COLO668 (cell line): ENCODE results near the gene MAD1L1.
"Not testable (repeated sequence)": the region's sequence is repeated elsewhere in the genome, so short reads cannot be mapped to it uniquely, and the experiment has no call there.

ENCODE experiments used
- DNase-seq: peaks from one replicate; lab custom pipeline; 2025; ENCODE audit not compliant: unreplicated experiment; lab: John Stamatoyannopoulos, UW

The MAD1L1 gene

GRCh38 chr7:1978656-1979590, 253.8 kb downstream of the MAD1L1 start:
- no peak for DNase-seq

DNA sequence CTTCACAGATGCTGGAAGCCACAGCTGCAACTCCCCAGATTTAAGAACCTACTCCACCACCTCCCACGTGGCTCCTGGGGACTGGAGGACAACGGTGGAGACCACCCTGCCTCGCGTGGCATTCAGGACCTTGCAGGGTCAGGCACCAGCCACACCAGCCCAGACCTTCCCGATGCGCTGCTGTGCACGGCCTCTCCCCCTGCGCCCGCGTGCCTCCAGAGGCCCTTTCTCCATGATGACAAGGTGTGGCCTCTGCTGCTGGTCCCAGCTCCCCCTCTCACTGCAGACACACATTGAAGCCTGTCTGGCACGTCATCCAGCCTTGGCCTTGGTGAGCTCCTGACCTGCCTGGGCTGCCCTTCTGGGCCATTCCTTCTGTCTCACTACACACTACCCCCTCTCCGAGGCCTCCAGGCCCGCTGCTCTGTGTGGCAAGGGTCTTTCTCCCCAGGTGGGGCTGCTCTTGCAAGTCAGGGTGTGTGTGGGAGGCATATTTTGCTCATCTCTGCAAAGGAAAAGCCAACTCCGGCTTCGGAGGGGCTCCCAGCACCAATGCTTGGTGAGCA, 254.8 kb downstream of the MAD1L1 start:
- no peak for DNase-seq

DNA sequence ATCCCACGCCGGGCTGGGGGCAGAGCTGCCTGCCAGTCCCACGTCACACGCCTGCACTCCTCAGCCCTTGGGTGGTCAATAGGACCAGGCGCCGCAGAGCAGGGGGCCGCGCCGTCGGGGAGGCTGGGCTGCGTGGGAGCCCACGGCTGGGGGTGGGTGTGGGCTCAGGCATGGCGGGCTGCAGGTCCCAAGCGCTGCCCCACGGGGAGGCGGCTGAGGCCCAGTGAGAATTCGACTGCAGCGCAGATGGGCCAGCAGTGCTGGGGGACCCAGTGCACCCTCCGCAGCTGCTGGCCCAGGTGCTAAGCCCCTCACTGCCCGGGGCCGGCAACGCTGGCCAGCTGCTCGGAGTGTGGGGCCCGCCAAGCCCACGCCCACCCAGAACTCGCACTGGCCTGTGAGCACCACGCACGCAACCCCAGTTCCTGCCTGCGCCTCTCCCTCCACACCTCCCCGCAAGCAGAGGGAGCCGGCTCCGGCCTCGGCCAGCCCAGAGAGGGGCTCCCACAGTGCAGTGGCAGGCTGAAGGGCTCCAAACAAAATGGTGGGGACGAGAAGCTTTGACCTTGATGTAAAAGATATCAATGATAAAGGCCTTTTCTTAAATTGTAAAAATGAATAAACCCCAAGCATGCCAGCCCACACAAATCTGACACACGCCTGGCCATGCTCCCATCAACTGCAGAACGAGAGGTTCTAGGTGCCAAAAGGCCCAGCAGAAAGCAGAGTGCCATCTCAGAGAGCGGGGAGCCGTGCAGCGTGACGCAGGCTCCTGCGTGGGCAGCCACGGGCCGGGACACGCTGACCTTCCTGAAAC, 255.5 kb downstream of the MAD1L1 start:
- DNase-seq, result no peak

- DNase-seq, result not testable (repeated sequence)
Measured at GRCh38 chr7:1976521-1976920, 256.2 kb downstream of the MAD1L1 start.

DNA sequence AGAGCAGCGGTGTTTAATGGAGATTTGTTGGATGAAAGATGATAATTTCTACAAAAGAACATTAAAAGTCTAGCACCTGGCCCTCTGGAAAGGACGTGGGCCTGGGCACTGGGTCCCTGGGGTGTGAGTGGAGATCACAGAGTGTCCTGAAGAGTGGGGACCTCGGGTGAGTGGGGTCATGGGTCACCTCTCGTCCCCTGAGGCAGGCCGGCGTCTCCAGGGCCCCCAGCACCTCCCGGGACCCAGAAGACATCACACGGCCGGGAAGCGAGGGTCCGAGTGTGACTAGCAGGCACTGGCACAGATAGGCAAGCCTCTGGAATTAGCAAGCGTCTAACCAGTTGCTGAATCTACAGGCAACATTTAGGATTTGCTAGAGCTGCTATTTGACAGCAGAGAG, 257.2 kb downstream of the MAD1L1 start:
- DNase-seq, result no peak

DNA sequence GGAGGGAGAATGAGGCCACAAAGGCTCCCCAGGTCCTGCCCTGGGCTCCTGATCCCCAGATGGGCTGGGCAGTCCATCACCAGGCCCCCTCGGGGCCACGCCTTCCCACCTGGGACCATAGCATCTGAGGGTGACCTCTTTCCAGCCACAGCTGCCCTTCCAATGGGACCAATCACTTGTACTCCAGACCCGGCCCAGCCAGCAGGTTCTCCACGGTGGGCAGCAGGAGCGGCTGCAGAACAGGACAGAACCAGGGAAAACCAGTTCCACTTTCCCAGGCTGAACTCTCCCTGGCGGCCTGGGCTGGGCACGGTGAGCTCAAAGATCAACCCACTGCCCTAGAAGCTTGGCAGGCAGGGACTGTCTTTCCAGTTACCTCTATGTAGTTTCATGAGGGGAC, 257.6 kb downstream of the MAD1L1 start:
- no peak for DNase-seq

- DNase-seq, result no peak
Measured at GRCh38 chr7:1974290-1975101, 258.2 kb downstream of the MAD1L1 start.

DNA sequence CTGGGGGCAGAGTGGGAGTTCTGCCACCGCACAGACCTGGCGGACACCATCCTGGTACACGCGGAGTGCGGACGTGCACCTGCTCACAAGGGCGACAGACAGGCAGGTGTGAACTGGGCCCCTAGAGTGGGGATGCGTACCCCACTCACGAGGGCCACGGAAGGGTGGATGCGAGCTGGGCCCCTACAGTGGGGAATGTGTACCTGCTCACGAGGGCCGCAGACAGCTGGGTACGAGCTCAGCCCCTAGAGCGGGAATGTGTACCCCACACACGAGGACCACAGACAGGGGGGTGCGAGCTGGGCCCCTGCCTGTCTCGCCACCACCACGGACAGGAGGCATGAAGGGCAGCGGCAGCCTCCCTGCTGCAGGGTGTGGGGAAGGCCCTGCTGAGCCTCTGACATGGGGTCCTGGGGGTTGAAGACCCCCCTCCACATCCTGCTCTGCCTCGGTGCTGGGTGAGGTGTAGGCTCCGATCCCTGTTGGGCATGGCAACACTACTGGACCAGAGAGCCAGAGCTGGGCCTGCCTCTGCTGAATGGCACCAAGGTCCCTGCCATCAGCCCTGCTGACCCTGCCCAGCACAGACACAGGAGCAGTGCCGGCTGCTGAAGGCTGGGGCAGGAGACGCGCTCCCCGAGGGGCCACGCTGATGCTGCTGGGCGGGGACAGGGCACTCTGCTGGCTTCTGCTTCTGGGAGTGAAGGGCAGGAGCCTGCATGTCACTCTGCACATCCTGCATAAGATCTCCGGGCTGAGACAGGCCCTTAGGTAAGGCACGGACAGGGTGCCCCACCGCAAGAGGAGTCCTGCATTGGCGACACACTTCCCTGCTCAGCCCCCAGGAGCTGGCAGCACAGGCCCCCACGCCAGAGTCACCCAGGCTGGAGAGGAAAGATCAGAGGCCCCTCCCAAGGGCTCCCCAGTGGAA, 259.2 kb downstream of the MAD1L1 start:
- no peak for DNase-seq

- no peak for DNase-seq
Measured at GRCh38 chr7:1972744-1973143, 260.0 kb downstream of the MAD1L1 start.

GRCh38 chr7:1971946-1972654, 260.6 kb downstream of the MAD1L1 start:
- DNase-seq, result no peak

- no peak for DNase-seq
Measured at GRCh38 chr7:1970895-1971294, 261.9 kb downstream of the MAD1L1 start.

- not testable (repeated sequence) for DNase-seq
Measured at GRCh38 chr7:1970285-1970660, 262.5 kb downstream of the MAD1L1 start.

GRCh38 chr7:1969459-1970284, 263.1 kb downstream of the MAD1L1 start:
- no peak for DNase-seq

DNA sequence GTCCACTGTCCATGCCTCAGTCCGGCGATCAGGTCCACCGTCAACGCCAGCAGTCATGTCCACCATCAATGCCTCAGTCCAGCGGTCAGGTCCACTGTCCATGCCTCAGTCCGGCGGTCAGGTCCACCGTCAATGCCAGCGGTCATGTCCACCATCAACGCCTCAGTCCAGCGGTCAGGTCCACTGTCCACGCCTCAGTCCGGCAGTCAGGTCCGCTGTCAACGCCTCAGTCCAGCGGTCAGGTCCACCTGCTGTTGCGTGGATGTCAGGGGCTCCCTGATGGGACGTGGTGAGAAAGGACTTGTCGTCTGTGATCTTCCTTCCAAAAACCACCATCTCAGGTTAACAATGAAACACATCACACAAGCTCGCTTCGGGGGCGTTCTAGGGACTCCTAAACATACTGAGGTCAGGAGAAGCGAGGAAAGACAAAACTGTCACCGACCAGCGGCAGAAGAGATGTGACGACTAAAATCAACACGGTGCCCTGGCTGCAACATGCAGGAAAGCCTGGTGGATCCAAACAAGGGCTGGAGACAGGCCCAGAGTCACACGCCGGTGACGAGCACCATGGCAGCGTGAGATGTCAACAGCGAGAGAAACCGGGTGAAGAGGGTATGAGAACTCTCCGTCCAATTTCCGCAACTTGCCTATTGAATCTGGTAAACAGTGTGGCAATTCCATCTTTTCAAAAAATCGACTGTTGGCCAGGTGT, 264.2 kb downstream of the MAD1L1 start:
- DNase-seq, result no peak

DNA sequence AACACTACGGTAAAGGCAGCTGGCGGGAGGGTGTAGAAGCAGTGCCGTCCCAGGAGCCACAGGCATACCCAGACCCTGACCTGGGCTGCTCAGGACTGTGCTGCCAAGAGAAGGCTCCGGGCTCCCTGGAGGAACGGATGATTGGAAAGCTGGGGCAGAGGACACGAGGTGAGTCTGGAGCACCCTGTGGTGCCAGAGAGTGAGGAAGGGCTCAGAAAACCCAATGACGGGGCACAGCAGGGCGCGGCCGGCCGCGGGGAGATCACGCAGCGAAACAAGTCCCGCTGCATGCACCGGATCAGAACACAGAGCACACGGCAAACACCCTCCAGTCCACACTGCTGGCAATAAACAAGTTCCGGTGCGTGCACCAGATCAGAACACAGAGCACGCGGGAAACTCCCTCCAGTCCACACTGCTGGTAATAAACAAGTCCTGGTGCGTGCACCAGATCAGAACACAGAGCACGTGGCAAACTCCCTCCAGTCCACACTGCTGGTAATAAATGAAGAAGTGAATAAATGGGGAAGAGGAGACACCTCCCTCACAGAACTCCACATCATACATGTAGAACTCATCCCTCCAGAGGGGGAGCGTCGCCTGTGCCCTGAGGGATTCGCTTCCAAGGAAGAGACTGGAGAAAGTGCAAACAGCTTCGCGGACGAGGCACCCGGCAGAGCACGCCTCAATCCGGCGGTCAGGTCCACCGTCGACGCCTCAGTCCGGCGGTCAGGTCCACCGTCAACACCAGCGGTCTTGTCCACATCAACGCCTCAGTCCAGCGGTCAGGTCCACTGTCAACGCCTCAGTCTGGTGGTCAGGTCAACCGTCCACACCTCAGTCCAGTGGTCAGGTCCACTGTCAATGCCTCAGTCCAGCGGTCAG, 265.0 kb downstream of the MAD1L1 start:
- DNase-seq, result peak; percentile 45

DNA sequence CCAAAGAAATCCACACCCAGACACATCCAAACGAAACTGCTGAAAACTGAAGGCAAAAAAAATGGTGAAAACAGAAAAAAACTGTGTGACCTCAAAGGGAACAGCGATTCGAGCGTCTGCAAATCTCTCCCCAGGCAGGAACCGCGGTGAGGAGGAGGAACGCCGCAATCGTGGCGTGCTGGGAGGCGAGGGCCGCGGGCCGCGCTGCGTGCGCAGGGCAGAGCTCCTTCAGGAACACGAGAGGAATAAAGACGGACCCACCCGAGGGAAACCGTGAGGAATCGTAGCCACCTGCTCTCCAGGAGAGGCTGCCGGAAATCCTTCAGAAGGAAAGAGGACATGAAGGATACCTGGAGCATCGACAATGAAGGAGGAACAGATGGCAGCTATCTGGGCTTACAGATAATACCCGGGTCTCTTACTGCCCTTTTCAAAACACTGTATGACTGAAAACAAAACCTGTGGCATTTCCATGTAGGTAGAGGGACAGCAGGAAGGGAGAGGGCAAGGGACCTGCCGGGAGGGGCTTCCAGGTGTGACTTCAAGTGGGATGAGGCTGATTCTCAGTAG, 266.0 kb downstream of the MAD1L1 start:
- peak; percentile 48 for DNase-seq
